Astrocyte (in vitro differentiated cells and primary cell): ENCODE results near the gene LETMD1. TPM values are rescaled to one million over a fixed set of nuclear protein-coding genes. Genes with fewer than 3 reads are reported as not detected.

ENCODE experiments used
- DNase-seq: peaks from one replicate; pipeline ENCODE4 v3.0.0-alpha.2; 2010; ENCODE audit warnings: low read depth
- FAIRE-seq: peaks from 2 replicates; lab custom pipeline; 2011; peaks lifted over from hg19 to GRCh38; lab: Jason Lieb, UNC
- H2AFZ ChIP-seq: 2 replicates; pipeline ENCODE4 v1.6.0; 2012; ENCODE audit warnings: low read depth, low read length, inconsistent platforms
- H3K27ac ChIP-seq: 2 replicates; pipeline ENCODE4 v1.5.1; 2011; ENCODE audit warnings: low read depth, low read length, inconsistent platforms
- H3K27me3 ChIP-seq: 2 replicates; pipeline ENCODE4 v1.6.0; 2011; ENCODE audit warnings: low read length, inconsistent platforms; ENCODE audit not compliant: insufficient read depth
- H3K36me3 ChIP-seq: 2 replicates; pipeline ENCODE4 v1.5.1; 2011; ENCODE audit warnings: low read length, inconsistent platforms; ENCODE audit not compliant: insufficient read depth
- H3K4me1 ChIP-seq: 2 replicates; pipeline ENCODE4 v1.5.1; 2011; ENCODE audit warnings: low read length, inconsistent platforms; ENCODE audit not compliant: insufficient read depth
- H3K4me2 ChIP-seq: 2 replicates; pipeline ENCODE4 v1.6.0; 2012; ENCODE audit warnings: low read length, inconsistent platforms
- H3K4me3 ChIP-seq: 2 replicates; pipeline ENCODE4 v1.5.1; 2011; ENCODE audit warnings: low read depth, mild to moderate bottlenecking, low read length, inconsistent platforms; ENCODE audit not compliant: insufficient read depth
- H3K79me2 ChIP-seq: 2 replicates; pipeline ENCODE4 v1.6.0; 2012; ENCODE audit warnings: mild to moderate bottlenecking, low read length, inconsistent platforms; ENCODE audit not compliant: insufficient read depth
- H3K9ac ChIP-seq: 2 replicates; pipeline ENCODE4 v1.6.0; 2012; ENCODE audit warnings: mild to moderate bottlenecking, low read length, inconsistent platforms
- H3K9me3 ChIP-seq: 2 replicates; pipeline ENCODE4 v1.5.1; 2012; ENCODE audit warnings: low read depth, mild to moderate bottlenecking, low read length, inconsistent platforms; ENCODE audit not compliant: insufficient read depth
- H4K20me1 ChIP-seq: 2 replicates; pipeline ENCODE4 v1.6.0; 2012; ENCODE audit warnings: low read length, inconsistent platforms; ENCODE audit not compliant: insufficient read depth
- H3K27ac Mint-ChIP-seq: one replicate; pipeline ENCODE4 v1.8.0; 2021; ENCODE audit warnings: mild to moderate bottlenecking, mixed read lengths; ENCODE audit not compliant: unreplicated experiment
- H3K27me3 Mint-ChIP-seq: one replicate; pipeline ENCODE4 v1.8.0; 2021; ENCODE audit warnings: low read depth, mixed read lengths; ENCODE audit not compliant: unreplicated experiment
- H3K36me3 Mint-ChIP-seq: one replicate; pipeline ENCODE4 v1.8.0; 2021; ENCODE audit warnings: low read depth, mixed read lengths; ENCODE audit not compliant: unreplicated experiment
- H3K4me1 Mint-ChIP-seq: one replicate; pipeline ENCODE4 v1.8.0; 2021; ENCODE audit warnings: low read depth, mixed read lengths; ENCODE audit not compliant: unreplicated experiment
- H3K4me3 Mint-ChIP-seq: one replicate; pipeline ENCODE4 v1.8.0; 2021; ENCODE audit warnings: mild to moderate bottlenecking, moderate library complexity, mixed read lengths; ENCODE audit not compliant: unreplicated experiment
- H3K9me3 Mint-ChIP-seq: one replicate; pipeline ENCODE4 v1.8.0; 2021; ENCODE audit warnings: mild to moderate bottlenecking, mixed read lengths; ENCODE audit not compliant: unreplicated experiment
- EZH2 ChIP-seq: IDR thresholded peaks from 2 replicates; pipeline ENCODE4 v1.6.1; 2012; ENCODE audit warnings: mild to moderate bottlenecking, low read length, inconsistent platforms; ENCODE audit not compliant: insufficient read depth
- total RNA-seq: library from RNA; stranded (reverse); gene quantifications from 2 replicates; pipeline ENCODE4 v1.2.1, GENCODE V29; 2021
- TF ChIP-seq, protein P1 (sequence below): IDR thresholded peaks from 2 replicates; pipeline ENCODE4 v1.5.1; 2011; ENCODE audit warnings: low read depth, mild to moderate bottlenecking, inconsistent platforms, low read length, moderate library complexity; ENCODE audit not compliant: insufficient read depth

Gene LETMD1
- total RNA-seq, 1 donor from 2014 or later: 25.2 TPM

DNA sequence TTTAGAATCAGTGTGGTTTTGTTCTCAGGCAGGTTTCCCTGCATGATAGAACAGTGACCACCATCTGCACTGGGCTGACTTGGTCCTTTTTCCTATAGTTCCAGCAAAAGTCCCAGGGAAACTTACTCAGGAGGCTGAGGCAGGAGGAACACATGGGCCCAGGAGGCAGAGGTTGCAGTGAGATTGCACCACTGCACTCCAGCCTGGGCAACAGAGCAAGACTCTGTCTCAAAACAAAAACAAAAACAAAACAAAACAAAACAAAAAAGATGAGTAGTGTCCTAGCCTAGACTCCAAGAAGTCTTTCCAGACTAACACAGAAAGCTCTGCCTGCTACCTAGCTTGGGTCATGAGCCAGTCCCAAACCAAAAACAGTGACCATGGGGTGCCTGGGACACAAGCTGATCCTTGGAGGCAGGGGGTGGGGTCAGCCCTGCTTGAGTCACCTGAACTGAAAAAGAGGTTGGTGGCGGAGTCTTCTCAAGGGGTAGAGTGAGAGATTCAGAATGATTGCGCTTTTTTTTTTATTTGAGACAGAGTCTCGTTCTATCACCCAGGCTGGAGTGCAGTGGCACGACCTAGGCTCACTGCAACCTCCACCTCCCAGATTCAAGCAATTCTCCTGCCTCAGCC is 14.6 kb upstream of the LETMD1 start:
- H3K4me1 ChIP-seq: no peaks in the 10 kb centered on the region
- TF ChIP-seq, protein P1, sequence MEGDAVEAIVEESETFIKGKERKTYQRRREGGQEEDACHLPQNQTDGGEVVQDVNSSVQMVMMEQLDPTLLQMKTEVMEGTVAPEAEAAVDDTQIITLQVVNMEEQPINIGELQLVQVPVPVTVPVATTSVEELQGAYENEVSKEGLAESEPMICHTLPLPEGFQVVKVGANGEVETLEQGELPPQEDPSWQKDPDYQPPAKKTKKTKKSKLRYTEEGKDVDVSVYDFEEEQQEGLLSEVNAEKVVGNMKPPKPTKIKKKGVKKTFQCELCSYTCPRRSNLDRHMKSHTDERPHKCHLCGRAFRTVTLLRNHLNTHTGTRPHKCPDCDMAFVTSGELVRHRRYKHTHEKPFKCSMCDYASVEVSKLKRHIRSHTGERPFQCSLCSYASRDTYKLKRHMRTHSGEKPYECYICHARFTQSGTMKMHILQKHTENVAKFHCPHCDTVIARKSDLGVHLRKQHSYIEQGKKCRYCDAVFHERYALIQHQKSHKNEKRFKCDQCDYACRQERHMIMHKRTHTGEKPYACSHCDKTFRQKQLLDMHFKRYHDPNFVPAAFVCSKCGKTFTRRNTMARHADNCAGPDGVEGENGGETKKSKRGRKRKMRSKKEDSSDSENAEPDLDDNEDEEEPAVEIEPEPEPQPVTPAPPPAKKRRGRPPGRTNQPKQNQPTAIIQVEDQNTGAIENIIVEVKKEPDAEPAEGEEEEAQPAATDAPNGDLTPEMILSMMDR: no peak
- TF ChIP-seq EZH2: no peak
- DNase-seq: no peak
- H4K20me1 ChIP-seq: no peaks in the 10 kb centered on the region
- H3K27me3 ChIP-seq: no peaks in the 10 kb centered on the region
- no peak overlapping the region for H3K27ac ChIP-seq
- no peaks in the 10 kb centered on the region for H3K9me3 Mint-ChIP-seq
- no peak overlapping the region for H3K4me3 ChIP-seq
- no peak for FAIRE-seq
- peaks cover 3% of the 10 kb centered on the region for H3K27me3 Mint-ChIP-seq
- no peaks in the 10 kb centered on the region for H3K36me3 ChIP-seq
- H3K4me3 Mint-ChIP-seq: no peak overlapping the region
- no peaks in the 10 kb centered on the region for H3K36me3 Mint-ChIP-seq
- no peak overlapping the region for H3K27ac Mint-ChIP-seq
- no peak overlapping the region for H2AFZ ChIP-seq
- H3K4me2 ChIP-seq: no peak overlapping the region
- no peaks in the 10 kb centered on the region for H3K79me2 ChIP-seq
- H3K9ac ChIP-seq: no peak overlapping the region
- H3K4me1 Mint-ChIP-seq: no peaks in the 10 kb centered on the region
- no peaks in the 10 kb centered on the region for H3K9me3 ChIP-seq

DNA sequence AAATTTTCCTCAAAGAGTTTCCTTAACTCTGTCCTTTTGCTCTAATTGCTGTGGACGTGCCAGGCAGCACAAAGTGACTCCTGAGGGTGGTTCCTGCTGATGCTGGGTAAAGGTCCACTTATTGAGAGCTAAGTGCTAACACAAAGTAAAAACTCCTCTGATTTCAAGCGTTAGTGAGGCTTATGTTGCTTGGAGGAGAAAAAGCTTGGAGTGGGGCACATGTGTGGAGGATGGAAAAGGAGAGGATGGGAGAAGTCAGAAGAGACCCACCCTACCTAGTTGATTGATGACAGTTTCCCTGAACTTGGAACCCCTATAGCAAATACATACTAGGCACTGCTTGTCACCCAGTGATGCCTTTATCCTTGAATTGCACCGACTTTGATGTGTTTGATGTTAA is 11.8 kb upstream of the LETMD1 start:
- Histone ChIP-seq H4K20me1 (no peaks in the 10 kb centered on the region), H3K4me3 (no peak overlapping the region), H3K27me3 (no peaks in the 10 kb centered on the region), H3K79me2 (no peaks in the 10 kb centered on the region), H3K9me3 (no peaks in the 10 kb centered on the region), H3K36me3 (no peaks in the 10 kb centered on the region), H3K9ac (no peak overlapping the region), H3K27ac (no peak overlapping the region), H3K4me1 (no peaks in the 10 kb centered on the region), H2AFZ (no peak overlapping the region), H3K4me2 (no peak overlapping the region)
- Mint-ChIP-seq H3K4me1 (no peaks in the 10 kb centered on the region), H3K4me3 (no peak overlapping the region), H3K9me3 (no peaks in the 10 kb centered on the region), H3K27ac (no peak overlapping the region), H3K36me3 (no peaks in the 10 kb centered on the region), H3K27me3 (no peaks in the 10 kb centered on the region)
- no peak for FAIRE-seq
- TF ChIP-seq, protein P1: no peak
- TF ChIP-seq EZH2: no peak
- DNase-seq: no peak

DNA sequence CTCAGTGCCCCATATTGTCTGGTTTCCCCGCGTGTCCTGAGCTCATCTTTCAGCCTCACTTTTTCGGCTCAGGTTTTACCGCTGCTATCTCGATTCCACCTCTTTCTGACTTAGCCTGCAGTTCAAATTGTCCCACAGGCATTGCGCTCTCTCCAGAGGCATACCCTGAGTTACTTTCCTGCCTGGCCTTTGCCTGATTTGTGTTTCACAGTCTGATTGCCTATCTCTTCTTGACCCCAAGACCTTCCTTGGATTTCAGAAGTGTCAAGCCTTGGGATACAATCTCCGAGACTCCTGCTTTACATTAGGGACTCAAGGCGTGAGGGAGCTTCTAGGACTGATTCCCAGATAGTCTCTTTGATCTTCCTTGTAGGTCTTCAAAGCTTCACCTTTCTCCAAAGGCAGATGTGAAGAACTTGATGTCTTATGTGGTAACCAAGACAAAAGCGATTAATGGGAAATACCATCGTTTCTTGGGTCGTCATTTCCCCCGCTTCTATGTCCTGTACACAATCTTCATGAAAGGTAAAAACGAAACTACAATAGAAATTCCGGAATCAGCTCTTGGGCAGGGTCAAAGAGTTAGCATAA is 629 bp downstream of the LETMD1 start:
- peaks cover 20% of the 10 kb centered on the region for H3K79me2 ChIP-seq
- H4K20me1 ChIP-seq: no peaks in the 10 kb centered on the region
- Mint-ChIP-seq H3K27ac (peak overlapping the region; percentile 67), H3K4me1 (peaks cover 8% of the 10 kb centered on the region), H3K4me3 (peak overlapping the region; percentile 95), H3K9me3 (no peaks in the 10 kb centered on the region), H3K36me3 (peaks cover 2% of the 10 kb centered on the region), H3K27me3 (no peaks in the 10 kb centered on the region)
- peak overlapping the region; percentile 89 for H3K9ac ChIP-seq
- no peak for DNase-seq
- H3K36me3 ChIP-seq: peaks cover 2% of the 10 kb centered on the region
- H3K4me1 ChIP-seq: peaks cover 9% of the 10 kb centered on the region
- FAIRE-seq: no peak
- peak overlapping the region; percentile 92 for H3K4me2 ChIP-seq
- H3K27me3 ChIP-seq: no peaks in the 10 kb centered on the region
- TF ChIP-seq, protein P1: no peak
- TF ChIP-seq EZH2: no peak
- H3K4me3 ChIP-seq: peak overlapping the region; percentile 90
- H2AFZ ChIP-seq: peak overlapping the region; percentile 98
- H3K27ac ChIP-seq: peak overlapping the region; percentile 84
- H3K9me3 ChIP-seq: no peaks in the 10 kb centered on the region
